Activated T-helper 2 cell treated with anti-CD3 and anti-CD28 coated beads, Interferon-gamma antibody, Interleukin-2, Interleukin-4, amounts not matched to agents 10 μg/mL and 5 μg/mL and 100 μg/mL, durations not matched to agents 14 hours and 24 hours and 36 hours (primary cell): ENCODE measurements around the gene VNN1. TPM values are rescaled to one million over a fixed set of nuclear protein-coding genes. Genes with fewer than 3 reads are reported as not detected.
"Not testable (repeated sequence)": the region's sequence is repeated elsewhere in the genome, so short reads cannot be mapped to it uniquely, and the experiment has no call there.

Source experiments
- DNase-seq: peaks from one replicate; pipeline ENCODE4 v3.0.0; 2021; ENCODE audit warnings: low spot score
- H3K27ac Mint-ChIP-seq: one replicate; pipeline ENCODE4 v1.8.0; 2021; ENCODE audit warnings: mixed read lengths
- H3K27me3 Mint-ChIP-seq: one replicate; pipeline ENCODE4 v1.8.0; 2021; ENCODE audit warnings: low read depth, mixed read lengths
- H3K36me3 Mint-ChIP-seq: one replicate; pipeline ENCODE4 v1.8.0; 2021; ENCODE audit warnings: low read depth, mixed read lengths
- H3K4me1 Mint-ChIP-seq: one replicate; pipeline ENCODE4 v1.8.0; 2021; ENCODE audit warnings: low read depth, mixed read lengths
- H3K4me3 Mint-ChIP-seq: one replicate; pipeline ENCODE4 v1.8.0; 2021; ENCODE audit warnings: low read depth, mild to moderate bottlenecking, moderate library complexity, mixed read lengths
- H3K9me3 Mint-ChIP-seq: one replicate; pipeline ENCODE4 v1.8.0; 2021; ENCODE audit warnings: mixed read lengths
- intact Hi-C: fragments of 100-400 bp; cut with micrococcal nuclease; formaldehyde crosslinking; loops from one replicate; pipeline ENCODE4 v1.15.1; 2023
- total RNA-seq: library from RNA; stranded (reverse); gene quantifications from 2 replicates; pipeline ENCODE4 v1.2.3, GENCODE V29; 2022

VNN1 gene
- total RNA-seq, 1 donor from 2014 or later = not detected

GRCh38 chr6:132685009-132685408 is 28.8 kb downstream of the VNN1 start:
- no peaks in the 10 kb centered on the region for H3K9me3 Mint-ChIP-seq

GRCh38 chr6:132684272-132684671 is 29.6 kb downstream of the VNN1 start:
- Mint-ChIP-seq H3K27me3 (peaks cover 31% of the 10 kb centered on the region), H3K4me3 (no peak overlapping the region), H3K36me3 (no peaks in the 10 kb centered on the region), H3K4me1 (peaks cover 4% of the 10 kb centered on the region), H3K9me3 (no peaks in the 10 kb centered on the region), H3K27ac (no peak overlapping the region)
- intact Hi-C loops = no loop called here
- DNase-seq = no peak

More at GRCh38 chr6:132685009-132685408, 28.8 kb downstream of the VNN1 start:
- Mint-ChIP-seq H3K4me1 (no peaks in the 10 kb centered on the region), H3K36me3 (no peaks in the 10 kb centered on the region), H3K27me3 (peaks cover 38% of the 10 kb centered on the region), H3K27ac (no peak overlapping the region), H3K4me3 (no peak overlapping the region)
- intact Hi-C loops = no loop called here
- no peak for DNase-seq

- H3K4me3 Mint-ChIP-seq = no peak overlapping the region
- intact Hi-C loops = no loop called here
- no peaks in the 10 kb centered on the region for H3K9me3 Mint-ChIP-seq
- DNase-seq = no peak
- H3K27me3 Mint-ChIP-seq = peaks cover 27% of the 10 kb centered on the region
- no peak overlapping the region for H3K27ac Mint-ChIP-seq
- H3K4me1 Mint-ChIP-seq = peaks cover 11% of the 10 kb centered on the region
- H3K36me3 Mint-ChIP-seq = no peaks in the 10 kb centered on the region
These were observed 30.3 kb downstream of the VNN1 start for GRCh38 chr6:132683543-132683942.

- intact Hi-C loops, H3K36me3 Mint-ChIP-seq, H3K27ac Mint-ChIP-seq, H3K4me3 Mint-ChIP-seq, H3K9me3 Mint-ChIP-seq, DNase-seq: not testable (repeated sequence)
- peaks cover 13% of the 10 kb centered on the region for H3K27me3 Mint-ChIP-seq
- H3K4me1 Mint-ChIP-seq = peaks cover 31% of the 10 kb centered on the region
These were observed 34.8 kb downstream of the VNN1 start for GRCh38 chr6:132679094-132679493.

- Mint-ChIP-seq H3K36me3 (peaks cover 3% of the 10 kb centered on the region), H3K4me3 (no peak overlapping the region), H3K27me3 (peaks cover 7% of the 10 kb centered on the region), H3K4me1 (peaks cover 31% of the 10 kb centered on the region), H3K27ac (no peak overlapping the region), H3K9me3 (peaks cover 4% of the 10 kb centered on the region)
- intact Hi-C loops = no loop called here
- DNase-seq = no peak
These were observed 38.1 kb downstream of the VNN1 start for GRCh38 chr6:132675749-132676148.

- intact Hi-C loops = no loop called here
- DNase-seq = no peak
- Mint-ChIP-seq H3K9me3 (peaks cover 4% of the 10 kb centered on the region), H3K27ac (no peak overlapping the region), H3K36me3 (peaks cover 3% of the 10 kb centered on the region), H3K4me3 (no peak overlapping the region), H3K27me3 (peaks cover 8% of the 10 kb centered on the region), H3K4me1 (peaks cover 31% of the 10 kb centered on the region)
These were observed 38.9 kb downstream of the VNN1 start for GRCh38 chr6:132675002-132675401.

GRCh38 chr6:132673376-132674094 is 40.3 kb downstream of the VNN1 start:
- Mint-ChIP-seq H3K36me3 (peaks cover 3% of the 10 kb centered on the region), H3K27me3 (peaks cover 14% of the 10 kb centered on the region), H3K27ac (no peak overlapping the region), H3K4me1 (peaks cover 23% of the 10 kb centered on the region), H3K9me3 (peaks cover 4% of the 10 kb centered on the region), H3K4me3 (no peak overlapping the region)
- intact Hi-C loops = loop anchor here (5.0 kb wide), 1 partner anchor 139 kb away; the partner anchor contains the start of gene RPS12
- DNase-seq = no peak

GRCh38 chr6:132671295-132671694 is 42.6 kb downstream of the VNN1 start:
- Mint-ChIP-seq H3K4me3 (no peak overlapping the region), H3K27ac (no peak overlapping the region), H3K36me3 (no peaks in the 10 kb centered on the region), H3K4me1 (peaks cover 16% of the 10 kb centered on the region), H3K9me3 (no peaks in the 10 kb centered on the region), H3K27me3 (peaks cover 21% of the 10 kb centered on the region)
- no peak for DNase-seq
- intact Hi-C loops = loop anchor here (5.0 kb wide), 1 partner anchor 141 kb away; the partner anchor contains the start of gene RPS12

- H3K27me3 Mint-ChIP-seq = peaks cover 22% of the 10 kb centered on the region
- H3K27ac Mint-ChIP-seq = no peak overlapping the region
- peaks cover 6% of the 10 kb centered on the region for H3K4me1 Mint-ChIP-seq
- H3K4me3 Mint-ChIP-seq = no peak overlapping the region
- no peaks in the 10 kb centered on the region for H3K36me3 Mint-ChIP-seq
- H3K9me3 Mint-ChIP-seq = no peaks in the 10 kb centered on the region
- DNase-seq = no peak
- intact Hi-C loops = loop anchor here (1.0 to 5.0 kb wide), 3 partner anchors 99 to 143 kb away; partner anchors contain the start of genes RPS12 and SLC18B1
These were observed 44.1 kb downstream of the VNN1 start for GRCh38 chr6:132669690-132670291.

- intact Hi-C loops = no loop called here
- H3K4me3 Mint-ChIP-seq = no peak overlapping the region
- no peaks in the 10 kb centered on the region for H3K9me3 Mint-ChIP-seq
- H3K36me3 Mint-ChIP-seq = no peaks in the 10 kb centered on the region
- DNase-seq = no peak
- peaks cover 21% of the 10 kb centered on the region for H3K27me3 Mint-ChIP-seq
- no peak overlapping the region for H3K27ac Mint-ChIP-seq
- peaks cover 4% of the 10 kb centered on the region for H3K4me1 Mint-ChIP-seq
These were observed 47.7 kb downstream of the VNN1 start for GRCh38 chr6:132666118-132666517.

- no peak overlapping the region for H3K4me3 Mint-ChIP-seq
- no peak for DNase-seq
- intact Hi-C loops = no loop called here
- H3K27me3 Mint-ChIP-seq = peaks cover 17% of the 10 kb centered on the region
- H3K27ac Mint-ChIP-seq = no peak overlapping the region
- H3K9me3 Mint-ChIP-seq = no peaks in the 10 kb centered on the region
- no peaks in the 10 kb centered on the region for H3K4me1 Mint-ChIP-seq
- H3K36me3 Mint-ChIP-seq = no peaks in the 10 kb centered on the region
These were observed 49.4 kb downstream of the VNN1 start for GRCh38 chr6:132664309-132665034.

GRCh38 chr6:132663661-132664060 is 50.2 kb downstream of the VNN1 start:
- Mint-ChIP-seq H3K9me3 (no peaks in the 10 kb centered on the region), H3K27me3 (peaks cover 20% of the 10 kb centered on the region), H3K27ac (no peak overlapping the region), H3K4me1 (no peaks in the 10 kb centered on the region), H3K4me3 (no peak overlapping the region), H3K36me3 (no peaks in the 10 kb centered on the region)
- DNase-seq = no peak
- intact Hi-C loops = no loop called here

GRCh38 chr6:132661906-132662305 is 51.9 kb downstream of the VNN1 start:
- intact Hi-C loops = no loop called here
- H3K4me3 Mint-ChIP-seq = no peak overlapping the region
- H3K4me1 Mint-ChIP-seq = no peaks in the 10 kb centered on the region
- peaks cover 13% of the 10 kb centered on the region for H3K27me3 Mint-ChIP-seq
- H3K27ac Mint-ChIP-seq = no peak overlapping the region
- H3K36me3 Mint-ChIP-seq = no peaks in the 10 kb centered on the region
- DNase-seq = no peak
- H3K9me3 Mint-ChIP-seq = no peaks in the 10 kb centered on the region
